Endothelial cell (in vitro differentiated cells): Measurements from ENCODE around the gene AWAT1. TPM values are rescaled to one million over a fixed set of nuclear protein-coding genes. Genes with fewer than 3 reads are reported as not detected.
"Not testable (repeated sequence)": the region's sequence is repeated elsewhere in the genome, so short reads cannot be mapped to it uniquely, and the experiment has no call there.

ENCODE experiments used
- DNase-seq: peaks from one replicate; pipeline ENCODE4 v3.0.0; 2021; ENCODE audit warnings: low spot score
- H3K27ac Mint-ChIP-seq: one replicate; pipeline ENCODE4 v1.8.0; 2021; ENCODE audit warnings: mixed read lengths, inconsistent platforms; ENCODE audit not compliant: unreplicated experiment
- H3K27me3 Mint-ChIP-seq: one replicate; pipeline ENCODE4 v1.8.0; 2021; ENCODE audit warnings: mild to moderate bottlenecking, moderate library complexity, mixed read lengths, inconsistent platforms; ENCODE audit not compliant: unreplicated experiment
- H3K36me3 Mint-ChIP-seq: one replicate; pipeline ENCODE4 v1.8.0; 2021; ENCODE audit warnings: mild to moderate bottlenecking, low read depth, mixed read lengths, inconsistent platforms; ENCODE audit not compliant: unreplicated experiment
- H3K4me1 Mint-ChIP-seq: one replicate; pipeline ENCODE4 v1.8.0; 2021; ENCODE audit warnings: mild to moderate bottlenecking, mixed read lengths, inconsistent platforms; ENCODE audit not compliant: unreplicated experiment
- H3K4me3 Mint-ChIP-seq: one replicate; pipeline ENCODE4 v1.8.0; 2021; ENCODE audit warnings: mild to moderate bottlenecking, mixed read lengths, inconsistent platforms; ENCODE audit not compliant: unreplicated experiment
- H3K9me3 Mint-ChIP-seq: one replicate; pipeline ENCODE4 v1.8.0; 2021; ENCODE audit warnings: mixed read lengths, inconsistent platforms; ENCODE audit not compliant: unreplicated experiment
- total RNA-seq: library from RNA; stranded (reverse); fragmentation: NEBNext Ultra II Directional; extraction: Animal tissue kit (Norgen Biotek cat#: 25700); gene quantifications from one replicate; pipeline ENCODE4 v1.2.1, GENCODE V29; 2021; ENCODE audit not compliant: unreplicated experiment
- TF ChIP-seq, protein P1 (sequence below): fragments of 200-600 bp; sonication (generic); IDR thresholded peaks from one replicate; pipeline ENCODE4 v1.5.0; 2021; ENCODE audit warnings: antibody characterized with exemption; ENCODE audit not compliant: unreplicated experiment

The AWAT1 gene
- total RNA-seq, 1 donor from 2014 or later: not detected

DNA sequence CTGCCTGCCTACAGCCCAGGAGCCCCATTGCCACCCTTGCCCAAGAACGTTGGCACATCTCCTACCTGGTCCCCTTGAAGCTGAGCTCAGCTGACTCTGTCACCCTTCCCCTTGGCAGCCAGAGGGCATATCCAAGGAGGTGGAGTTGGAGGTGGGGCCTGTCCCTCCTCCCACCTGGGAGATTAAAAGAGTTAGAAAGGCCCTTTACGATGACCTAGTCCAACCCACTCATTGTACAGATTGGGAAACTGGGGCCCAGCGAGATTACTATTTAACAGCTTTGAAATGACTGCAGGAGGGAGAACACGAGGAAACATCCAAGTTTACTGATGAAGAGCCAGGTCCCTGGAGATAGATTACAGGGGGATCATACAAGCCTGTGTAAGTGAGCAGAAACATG lies 25.6 kb downstream of the AWAT1 start, which contains the start of gene P2RY4:
TSS of gene P2RY4 (minus strand) at position 101 of the 400 bp plus-strand sequence. CDS start 580 bp downstream, outside the sequence.
- no peaks in the 10 kb centered on the region for H3K36me3 Mint-ChIP-seq
- DNase-seq: no peak
- peaks cover 6% of the 10 kb centered on the region for H3K4me1 Mint-ChIP-seq
- TF ChIP-seq, protein P1, sequence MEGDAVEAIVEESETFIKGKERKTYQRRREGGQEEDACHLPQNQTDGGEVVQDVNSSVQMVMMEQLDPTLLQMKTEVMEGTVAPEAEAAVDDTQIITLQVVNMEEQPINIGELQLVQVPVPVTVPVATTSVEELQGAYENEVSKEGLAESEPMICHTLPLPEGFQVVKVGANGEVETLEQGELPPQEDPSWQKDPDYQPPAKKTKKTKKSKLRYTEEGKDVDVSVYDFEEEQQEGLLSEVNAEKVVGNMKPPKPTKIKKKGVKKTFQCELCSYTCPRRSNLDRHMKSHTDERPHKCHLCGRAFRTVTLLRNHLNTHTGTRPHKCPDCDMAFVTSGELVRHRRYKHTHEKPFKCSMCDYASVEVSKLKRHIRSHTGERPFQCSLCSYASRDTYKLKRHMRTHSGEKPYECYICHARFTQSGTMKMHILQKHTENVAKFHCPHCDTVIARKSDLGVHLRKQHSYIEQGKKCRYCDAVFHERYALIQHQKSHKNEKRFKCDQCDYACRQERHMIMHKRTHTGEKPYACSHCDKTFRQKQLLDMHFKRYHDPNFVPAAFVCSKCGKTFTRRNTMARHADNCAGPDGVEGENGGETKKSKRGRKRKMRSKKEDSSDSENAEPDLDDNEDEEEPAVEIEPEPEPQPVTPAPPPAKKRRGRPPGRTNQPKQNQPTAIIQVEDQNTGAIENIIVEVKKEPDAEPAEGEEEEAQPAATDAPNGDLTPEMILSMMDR: no peak
- H3K4me3 Mint-ChIP-seq: no peak within 1 kb of the TSS
- H3K27ac Mint-ChIP-seq: no peak within 1 kb of the TSS
- H3K9me3 Mint-ChIP-seq: no peaks in the 10 kb centered on the region
- peaks cover 1% of the 10 kb centered on the region for H3K27me3 Mint-ChIP-seq

DNA sequence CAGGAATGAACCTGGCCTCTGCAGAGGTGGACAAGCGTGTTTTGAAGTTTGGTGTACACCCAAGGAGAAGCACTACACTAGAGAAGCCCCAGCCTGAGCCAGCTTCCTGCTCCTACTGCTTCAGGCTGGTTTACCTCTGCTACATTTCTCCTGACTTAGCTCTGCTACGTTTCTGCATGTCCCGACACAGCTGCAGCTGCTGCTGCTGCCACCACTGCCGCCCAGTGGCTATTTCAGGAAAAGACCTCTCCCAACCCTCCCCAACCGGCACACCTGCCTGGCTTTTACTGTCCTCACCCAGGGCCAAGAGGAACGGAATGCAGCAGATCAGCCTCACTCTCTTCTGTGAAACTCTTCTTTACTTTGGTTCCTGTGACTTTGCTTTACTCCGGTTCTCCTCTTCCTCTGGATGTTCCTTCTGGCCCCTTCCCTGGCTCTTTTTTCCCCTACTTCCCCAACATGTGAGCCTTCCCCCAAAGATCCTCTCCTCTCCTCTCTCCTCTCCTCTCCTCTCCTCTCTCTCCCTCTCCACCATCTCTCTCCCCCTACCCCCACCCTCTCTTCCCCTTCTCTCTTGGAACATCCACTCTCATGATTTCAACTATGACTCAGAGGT lies 28.6 kb downstream of the AWAT1 start:
- Mint-ChIP-seq H3K27me3 (no peaks in the 10 kb centered on the region), H3K4me1 (no peaks in the 10 kb centered on the region), H3K27ac (no peak overlapping the region), H3K4me3 (no peak overlapping the region), H3K36me3 (no peaks in the 10 kb centered on the region), H3K9me3 (no peaks in the 10 kb centered on the region)
- peak; percentile 58 for DNase-seq
- TF ChIP-seq, protein P1: peak; percentile 21

DNA sequence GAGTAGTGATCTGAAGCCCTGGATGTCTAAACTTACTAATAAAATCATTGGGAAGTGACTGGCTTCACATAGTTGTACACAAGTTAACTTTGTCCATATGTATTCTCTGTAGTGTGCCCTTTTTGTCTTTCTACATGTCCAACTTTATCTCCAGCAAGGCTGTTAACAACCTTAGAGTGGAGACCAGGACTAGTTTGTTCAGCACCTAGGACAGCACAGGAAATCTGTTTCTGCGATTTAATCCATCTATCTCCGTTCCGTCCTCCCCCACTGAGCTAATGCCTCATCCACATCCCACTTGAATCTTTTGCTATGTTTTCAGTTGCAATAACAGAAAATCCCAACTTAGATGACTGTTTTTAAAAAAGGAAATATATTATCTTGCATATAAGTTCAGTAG lies 30.3 kb downstream of the AWAT1 start:
- H3K27me3 Mint-ChIP-seq: no peaks in the 10 kb centered on the region
- no peaks in the 10 kb centered on the region for H3K36me3 Mint-ChIP-seq
- H3K27ac Mint-ChIP-seq: no peak overlapping the region
- H3K4me3 Mint-ChIP-seq: no peak overlapping the region
- no peaks in the 10 kb centered on the region for H3K4me1 Mint-ChIP-seq
- H3K9me3 Mint-ChIP-seq: no peaks in the 10 kb centered on the region
- DNase-seq: no peak
- TF ChIP-seq, protein P1: no peak

DNA sequence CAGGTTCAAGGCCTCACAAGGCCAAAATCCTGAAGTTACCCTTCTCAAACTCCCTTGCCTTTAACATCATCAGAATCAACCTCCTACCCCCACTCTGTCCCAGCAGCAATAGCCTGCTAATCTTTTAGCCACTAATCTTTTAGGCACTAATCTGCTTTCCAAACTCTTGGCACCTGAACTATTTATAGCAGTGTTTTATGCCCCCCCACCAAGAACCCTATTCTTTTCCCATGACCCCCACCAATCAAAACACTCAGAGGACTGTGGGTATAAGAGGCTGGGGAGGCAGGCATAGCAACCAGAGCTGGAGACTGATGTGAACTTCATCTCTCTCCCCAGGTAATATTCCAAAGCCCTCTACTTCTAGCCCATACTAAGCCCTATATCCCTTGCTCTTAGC lies 33.6 kb downstream of the AWAT1 start, which contains the start of gene ARR3:
TSS of gene ARR3 (plus strand) at position 301 of the 400 bp plus-strand sequence. CDS start 1,052 bp downstream, outside the sequence.
- H3K4me3 Mint-ChIP-seq: no peak within 1 kb of the TSS
- no peaks in the 10 kb centered on the region for H3K9me3 Mint-ChIP-seq
- DNase-seq: no peak
- H3K36me3 Mint-ChIP-seq: no peaks in the 10 kb centered on the region
- no peaks in the 10 kb centered on the region for H3K27me3 Mint-ChIP-seq
- H3K27ac Mint-ChIP-seq: no peak within 1 kb of the TSS
- H3K4me1 Mint-ChIP-seq: no peaks in the 10 kb centered on the region
- TF ChIP-seq, protein P1: no peak

DNA sequence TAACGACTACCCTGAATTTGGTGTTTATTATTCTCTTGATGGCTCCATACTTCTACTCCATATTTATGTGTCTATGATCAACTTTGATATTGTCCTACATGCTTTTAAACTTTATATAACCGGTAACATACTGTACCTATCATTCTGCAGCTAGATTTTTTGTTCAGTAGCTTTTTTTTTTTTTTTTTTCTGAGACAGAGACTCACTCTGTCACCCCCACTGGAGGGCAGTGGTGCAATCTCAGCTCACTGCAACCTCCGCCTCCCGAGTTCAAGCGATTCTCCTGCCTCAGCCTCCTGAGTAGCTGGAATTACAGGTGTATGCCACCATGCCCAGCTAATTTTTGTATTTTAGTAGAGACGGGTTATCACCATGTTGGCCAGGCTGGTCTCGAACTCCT lies 39.6 kb downstream of the AWAT1 start:
- H3K4me3 Mint-ChIP-seq, DNase-seq, H3K27ac Mint-ChIP-seq, H3K9me3 Mint-ChIP-seq, H3K27me3 Mint-ChIP-seq, H3K36me3 Mint-ChIP-seq, H3K4me1 Mint-ChIP-seq: not testable (repeated sequence)
